Myocyte (in vitro differentiated cells): ENCODE measurements around the gene OGG1. TPM values are rescaled to one million over a fixed set of nuclear protein-coding genes. Genes with fewer than 3 reads are reported as not detected.

Experiments used
- DNase-seq: peaks from one replicate; pipeline ENCODE4 v3.0.0-alpha.2; 2012; ENCODE audit warnings: low read depth
- total RNA-seq: library from RNA; depleted of rRNA; stranded (reverse); fragments of >200 nt; gene quantifications from 2 replicates; pipeline ENCODE4 v1.2.3, GENCODE V29; 2014

The OGG1 gene
- total RNA-seq, 1 donor from 2014 or later, result 18.6 TPM

- no peak for DNase-seq
Measured at GRCh38 chr3:9783954-9784353, 34.2 kb downstream of the OGG1 start.

DNA sequence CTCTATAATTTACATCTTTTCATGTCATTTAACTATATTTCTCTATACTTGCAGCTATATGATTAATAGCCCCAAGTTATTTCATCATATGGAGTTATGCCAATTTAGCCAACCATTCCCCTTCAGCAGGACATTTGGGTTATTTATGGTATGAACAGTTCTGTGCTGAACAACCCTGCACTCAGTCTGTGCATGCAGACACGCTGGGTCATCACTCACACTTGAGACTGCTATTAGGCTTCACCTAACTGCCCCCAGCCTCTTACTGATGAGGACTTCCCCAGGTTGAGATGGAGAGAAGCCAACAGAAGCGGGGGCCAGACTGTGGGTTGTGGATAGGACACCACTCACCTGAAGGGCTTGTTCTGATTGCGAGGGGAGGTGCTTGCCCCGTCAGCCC is 35.2 kb downstream of the OGG1 start:
- no peak for DNase-seq

DNA sequence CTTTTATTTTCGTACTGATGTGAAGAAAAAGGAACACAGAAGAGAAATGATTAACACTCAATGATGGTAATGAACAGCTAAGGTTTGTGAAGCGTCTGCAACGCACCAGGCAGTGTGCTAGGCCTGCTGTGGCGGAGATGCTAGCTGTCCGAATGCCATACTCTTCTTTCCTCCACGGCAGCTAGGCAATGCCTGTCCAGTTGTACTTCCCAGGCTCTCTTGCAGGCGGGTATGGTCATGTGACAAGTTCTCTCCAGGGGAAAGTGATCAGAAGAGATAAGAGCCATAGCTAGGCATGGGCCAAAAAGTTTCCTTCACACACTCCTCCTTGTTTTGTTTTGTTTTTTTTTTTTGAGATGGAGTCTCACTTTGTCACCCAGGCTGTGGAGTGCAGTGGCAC is 35.9 kb downstream of the OGG1 start:
- DNase-seq, result no peak

DNA sequence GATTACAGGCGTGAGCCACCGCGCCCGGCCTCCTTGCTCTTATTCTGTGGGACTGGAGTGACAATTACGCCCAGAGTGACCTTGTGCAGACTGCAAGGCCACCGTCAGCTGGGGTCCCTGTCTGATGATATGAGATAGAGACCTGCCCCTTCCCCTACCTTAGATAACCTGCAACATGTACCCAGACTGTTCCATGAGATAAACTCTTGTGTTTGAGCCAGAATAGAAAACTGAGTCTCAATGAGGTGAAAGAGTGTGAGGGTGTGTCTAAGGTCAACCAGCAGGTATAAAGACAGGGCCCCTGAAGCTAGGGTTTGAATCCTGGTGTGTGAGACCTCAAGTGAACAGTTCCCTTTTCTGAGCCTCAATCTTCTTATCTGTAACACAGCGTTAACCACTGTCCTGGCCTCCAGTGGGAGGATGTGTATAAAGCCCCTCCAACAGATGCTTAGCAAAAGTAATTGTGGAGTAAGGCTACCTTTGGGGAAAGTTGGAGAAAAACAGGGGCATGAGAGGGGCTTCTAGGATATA is 36.5 kb downstream of the OGG1 start:
- no peak for DNase-seq

- DNase-seq, result no peak
Measured at GRCh38 chr3:9786825-9787669, 37.3 kb downstream of the OGG1 start.

DNA sequence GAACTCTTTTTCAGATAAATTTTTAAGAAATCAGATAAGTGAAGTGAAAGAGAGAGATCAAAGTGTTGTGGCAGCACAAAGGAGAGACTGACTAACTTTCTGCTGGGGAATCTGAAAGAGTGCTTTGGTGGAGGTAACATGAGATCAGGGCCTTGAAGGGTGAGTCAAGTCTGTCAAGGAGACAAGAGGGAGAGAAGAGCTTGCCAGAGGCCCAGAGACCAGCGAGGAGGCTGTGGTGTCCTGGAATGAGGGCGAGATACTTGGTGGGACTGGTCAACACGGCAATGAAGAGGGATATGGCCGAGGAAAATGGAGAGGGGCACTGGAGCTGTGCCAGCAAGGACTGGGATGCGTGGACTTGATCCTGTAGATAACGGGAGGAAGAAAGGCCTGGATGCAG is 38.0 kb downstream of the OGG1 start:
- no peak for DNase-seq

GRCh38 chr3:9791127-9791526 is 41.4 kb downstream of the OGG1 start:
- no peak for DNase-seq

DNA sequence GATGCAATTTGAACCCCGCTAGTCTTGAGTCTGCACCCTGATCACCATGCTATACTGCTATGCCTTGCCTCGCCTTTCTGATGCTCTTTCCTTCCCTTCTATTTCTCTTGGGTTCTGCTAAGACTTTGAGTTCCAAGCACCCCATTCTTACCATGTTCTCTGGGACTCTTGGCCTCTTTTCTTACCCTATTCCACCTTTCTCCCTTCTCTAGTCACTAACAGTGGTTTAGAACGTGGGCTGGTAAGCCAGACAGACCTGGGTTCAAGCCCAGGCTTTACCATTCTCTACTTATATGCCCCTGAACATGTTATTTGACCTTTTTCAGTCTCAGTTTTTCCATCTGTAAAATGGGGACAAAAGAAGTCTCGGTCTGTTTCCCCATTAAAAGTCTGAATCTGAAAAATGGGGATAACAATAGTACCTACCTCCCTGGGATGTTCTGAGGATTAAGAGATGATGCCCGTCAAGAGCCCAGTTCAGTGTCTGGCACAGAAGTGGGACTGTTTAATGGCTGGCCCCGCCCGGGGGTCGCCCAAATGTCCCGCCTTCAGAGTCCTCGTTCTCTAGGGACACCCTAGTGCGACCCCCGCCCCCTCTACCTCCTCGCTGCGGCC is 42.1 kb downstream of the OGG1 start:
- DNase-seq, result no peak

DNA sequence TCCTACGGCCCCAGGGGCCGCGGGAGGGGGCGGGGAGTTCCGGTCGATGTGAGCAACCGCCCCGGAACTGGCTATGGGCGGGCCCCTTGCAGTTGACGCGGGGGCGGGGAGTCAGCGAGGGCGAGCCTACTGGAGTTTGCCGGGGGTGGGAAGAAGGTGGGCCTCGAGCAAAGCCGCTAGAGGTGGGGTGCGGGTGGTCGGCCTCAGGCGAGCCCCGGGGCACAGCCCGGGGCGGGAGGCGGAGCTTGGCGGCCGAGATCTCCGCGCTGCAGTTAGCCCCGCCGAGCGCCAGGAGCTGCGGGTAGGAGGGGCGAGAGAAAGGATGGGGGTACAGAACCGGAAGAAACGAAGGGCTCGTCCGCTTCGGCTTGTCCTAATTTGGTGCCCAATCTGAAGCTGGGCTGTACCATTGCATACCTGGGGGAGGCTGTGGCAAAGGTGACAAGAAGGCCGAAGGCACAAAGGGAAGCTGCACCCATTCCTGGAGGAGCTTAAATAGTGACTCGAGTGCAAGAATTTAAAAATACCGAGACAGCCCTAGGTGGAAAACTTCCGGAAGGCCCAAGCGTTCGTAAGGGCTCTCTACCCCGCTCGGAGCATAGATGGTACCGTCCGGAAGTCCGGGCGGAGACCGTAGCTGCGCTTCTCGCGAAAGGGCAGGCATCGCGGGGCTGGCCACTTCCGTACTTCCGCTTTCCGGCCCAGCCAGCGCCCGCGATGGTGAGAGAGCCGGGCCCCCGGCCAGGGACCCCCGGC is 42.8 kb downstream of the OGG1 start, which contains the start of the genes ARPC4 and TADA3:
Gene ARPC4 (plus strand): TSS at position 678 of the 756 bp plus-strand sequence. CDS start 40 bp downstream, at position 718.
Gene TADA3 (minus strand): TSS at position 69 of the 756 bp plus-strand sequence. CDS start 1,007 bp downstream, outside the sequence.
- DNase-seq, result peak; percentile 97

DNA sequence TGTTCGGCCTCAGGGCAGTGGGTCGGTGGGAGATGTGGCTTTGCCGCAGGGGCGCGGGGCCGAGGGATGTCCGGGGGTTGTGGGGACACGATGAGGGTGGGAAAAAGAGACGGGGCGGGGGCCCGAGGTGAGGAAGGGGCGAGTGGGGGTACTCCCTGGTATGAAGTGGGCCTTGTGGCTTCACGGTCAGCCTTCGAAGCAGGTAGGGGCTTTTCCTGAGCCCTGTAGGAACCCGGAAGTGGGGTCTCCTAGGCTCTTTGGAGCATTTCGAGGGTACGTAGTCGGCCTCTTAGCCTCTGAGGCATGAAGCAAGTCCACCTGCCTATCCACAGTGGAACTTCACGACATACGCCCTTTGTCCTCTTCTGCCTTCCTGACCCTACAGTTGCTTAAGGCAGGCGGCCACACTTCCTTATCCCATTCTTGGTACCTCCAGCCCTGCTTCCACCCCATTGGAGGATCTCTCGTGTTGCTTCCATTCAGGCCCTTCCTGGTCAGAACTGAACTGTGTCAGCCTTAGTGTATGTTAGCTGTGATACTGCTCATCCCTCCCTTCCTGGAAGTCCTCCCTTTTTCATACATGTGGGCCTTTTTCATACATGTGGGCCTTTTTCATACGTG is 43.5 kb downstream of the OGG1 start:
- DNase-seq, result peak; percentile 41

GRCh38 chr3:9794400-9794799 is 44.6 kb downstream of the OGG1 start:
- DNase-seq, result no peak

GRCh38 chr3:9795207-9795606 is 45.5 kb downstream of the OGG1 start:
- DNase-seq, result no peak

DNA sequence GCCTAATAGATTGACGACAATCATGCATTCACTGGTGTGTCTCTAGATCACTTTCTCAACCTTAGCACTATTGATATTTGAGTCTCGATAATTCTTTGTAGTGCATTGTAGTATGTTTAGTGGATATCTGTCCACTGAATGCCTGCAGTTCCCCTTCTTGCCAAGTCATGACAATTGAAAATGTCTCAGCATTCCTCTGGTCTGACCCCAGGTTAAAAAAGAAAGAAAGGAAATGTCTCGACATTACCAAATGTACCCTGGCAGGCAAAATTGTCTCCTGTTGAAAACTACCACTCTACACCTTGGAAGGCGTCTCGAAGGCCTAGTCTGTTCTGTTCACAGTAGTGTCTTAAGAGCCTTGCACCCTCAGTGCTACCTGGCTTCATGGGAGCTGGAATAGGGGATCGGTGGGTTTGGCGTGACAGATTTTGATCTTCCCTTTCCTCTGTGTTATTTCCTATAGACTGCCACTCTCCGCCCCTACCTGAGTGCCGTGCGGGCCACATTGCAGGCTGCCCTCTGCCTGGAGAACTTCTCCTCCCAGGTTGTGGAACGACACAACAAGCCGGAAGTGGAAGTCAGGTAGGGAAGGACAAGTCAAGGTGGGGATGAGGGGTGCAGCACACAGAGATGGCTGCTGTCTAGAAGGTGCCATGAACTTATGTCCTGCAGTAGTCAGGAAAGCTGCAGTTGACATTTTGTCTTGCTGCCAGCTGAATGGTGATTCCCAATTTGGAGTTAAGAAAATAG is 47.6 kb downstream of the OGG1 start:
- no peak for DNase-seq

- DNase-seq, result no peak
Measured at GRCh38 chr3:9800529-9800928, 50.8 kb downstream of the OGG1 start.

GRCh38 chr3:9803494-9803893 is 53.7 kb downstream of the OGG1 start:
- peak; percentile 11 for DNase-seq

- no peak for DNase-seq
Measured at GRCh38 chr3:9804996-9805395, 55.2 kb downstream of the OGG1 start.

DNA sequence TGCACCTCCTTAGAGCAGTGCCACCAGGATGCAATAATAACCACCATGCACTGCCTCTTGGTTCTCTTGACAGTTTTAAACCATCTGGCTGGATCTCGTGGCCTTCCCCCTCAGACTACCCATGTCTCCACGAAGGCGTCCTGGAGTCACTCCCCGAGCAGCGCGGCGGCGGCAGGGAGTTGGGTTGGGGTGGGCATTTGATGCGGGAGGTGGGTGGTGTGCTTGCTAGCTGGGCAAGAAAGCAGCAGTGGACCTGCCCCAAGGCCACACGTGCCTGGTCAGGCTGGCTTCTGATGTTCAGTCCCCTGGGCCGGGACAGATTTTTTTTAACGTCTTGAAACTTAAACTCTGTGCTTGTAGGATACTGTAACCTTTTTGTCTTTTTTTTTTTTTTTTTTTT is 56.4 kb downstream of the OGG1 start:
- DNase-seq, result no peak
